Nephron (organoid): ENCODE results near the gene GPN1.

Experiments used
- H3K27ac Mint-ChIP-seq, 3 experiments: 2 replicates each; pipeline ENCODE4 v1.8.0; 2020; ENCODE audit warnings: mixed read lengths in 3 of 3, mild to moderate bottlenecking in 2 of 3, moderate library complexity in 1 of 3
- H3K27me3 Mint-ChIP-seq: 2 replicates; pipeline ENCODE4 v1.8.0; 2021; ENCODE audit warnings: low read depth, mild to moderate bottlenecking, moderate library complexity, mixed read lengths
- H3K36me3 Mint-ChIP-seq: 2 replicates; pipeline ENCODE4 v1.8.0; 2020; ENCODE audit warnings: low read depth, mixed read lengths
- H3K4me1 Mint-ChIP-seq: 2 replicates; pipeline ENCODE4 v1.8.0; 2020; ENCODE audit warnings: mixed read lengths
- H3K4me3 Mint-ChIP-seq, 3 experiments: 2 replicates each; pipeline ENCODE4 v1.8.0; 2020; ENCODE audit warnings: mild to moderate bottlenecking in 3 of 3, mixed read lengths in 3 of 3, moderate library complexity in 2 of 3
- H3K9me3 Mint-ChIP-seq: 2 replicates; pipeline ENCODE4 v1.8.0; 2020; ENCODE audit warnings: mixed read lengths
- CTCF ChIP-seq, 3 experiments: fragments of 200-600 bp; sonication (generic); IDR thresholded peaks; one replicate each; pipeline ENCODE4 v1.5.0; 2021; ENCODE audit warnings: antibody characterized with exemption in 3 of 3; ENCODE audit not compliant: unreplicated experiment in 3 of 3

The GPN1 gene

DNA sequence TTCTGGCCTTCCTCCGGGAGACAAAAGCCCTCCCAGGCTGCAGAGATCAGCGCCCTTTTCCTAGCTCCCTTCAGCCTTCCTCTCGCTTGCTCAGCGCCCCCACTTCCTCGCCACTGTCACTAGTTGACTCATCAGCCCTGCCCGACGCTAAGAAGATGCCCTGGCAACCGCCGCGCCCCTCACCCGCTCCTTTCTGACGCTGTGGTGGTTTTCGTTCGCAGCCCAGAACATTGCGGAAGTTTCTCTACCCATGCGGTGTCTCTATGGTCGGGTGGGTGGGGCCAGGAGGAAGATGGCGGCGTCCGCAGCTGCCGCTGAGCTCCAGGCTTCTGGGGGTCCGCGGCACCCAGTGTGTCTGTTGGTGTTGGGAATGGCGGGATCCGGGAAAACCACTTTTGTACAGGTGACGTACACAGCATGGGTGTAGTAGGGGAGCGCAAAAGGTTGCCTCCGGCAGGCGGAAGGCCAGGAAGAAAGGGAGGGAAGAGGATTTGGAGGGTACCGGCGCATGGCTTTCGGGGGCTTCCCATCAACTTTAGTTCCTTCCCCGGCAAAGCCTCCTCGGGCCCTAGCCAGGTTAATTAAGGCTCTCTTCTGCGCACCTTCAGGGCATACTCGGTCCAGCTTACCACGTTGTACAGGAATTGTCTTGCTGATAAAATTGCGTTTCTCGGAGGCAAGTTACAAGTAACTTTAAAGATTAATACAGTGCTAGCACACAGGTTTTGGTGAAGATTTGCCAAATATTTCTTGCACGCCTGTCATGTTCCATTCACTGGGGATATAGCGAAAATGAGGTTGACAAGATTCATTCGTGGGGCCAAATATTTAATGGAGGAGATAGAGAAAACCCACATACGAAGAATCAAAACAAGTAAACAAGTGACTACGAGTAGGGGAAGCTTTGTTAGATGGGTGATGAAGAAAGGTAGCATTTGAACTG is at the start of gene GPN1, which contains the start of gene CCDC121:
TSS of gene GPN1 (plus strand) at position 284 of the 943 bp plus-strand sequence. CDS start at position 293, 9 bp downstream.
TSS of gene CCDC121 (minus strand) at position 246 of the 943 bp plus-strand sequence. CDS start 1,213 bp downstream, outside the sequence.
- Mint-ChIP-seq H3K4me3 (no peak within 1 kb of the TSS), H3K36me3 (peaks cover 39% of the 10 kb centered on the region), H3K27me3 (no peaks in the 10 kb centered on the region), H3K4me1 (peaks cover 8% of the 10 kb centered on the region), H3K27ac (peak within 1 kb of the TSS in 1 of 3 experiments; percentile 40), H3K9me3 (no peaks in the 10 kb centered on the region)
- TF ChIP-seq CTCF (IDR thresholded peaks at IDR 0.05; ENCODE audit: unreplicated experiment in 3 of 3), result no peak

- TF ChIP-seq CTCF (IDR thresholded peaks at IDR 0.05; ENCODE audit: unreplicated experiment in 3 of 3), result no peak
- peaks cover 57% of the 10 kb centered on the region for H3K36me3 Mint-ChIP-seq
- no peak overlapping the region for H3K27ac Mint-ChIP-seq
- peaks cover 24% of the 10 kb centered on the region for H3K4me1 Mint-ChIP-seq
- H3K9me3 Mint-ChIP-seq, result peaks cover 66% of the 10 kb centered on the region
- H3K27me3 Mint-ChIP-seq, result no peaks in the 10 kb centered on the region
- peak overlapping the region; percentile 98 to 100 (median 99) for H3K4me3 Mint-ChIP-seq
Measured at GRCh38 chr2:27581417-27582128, 47.3 kb upstream of the GPN1 start.

- Mint-ChIP-seq H3K27me3 (no peaks in the 10 kb centered on the region), H3K27ac (peak overlapping the region; percentile 76 to 92 (median 91)), H3K9me3 (peaks cover 67% of the 10 kb centered on the region), H3K4me3 (peak overlapping the region; percentile 98 to 100 (median 99)), H3K36me3 (peaks cover 61% of the 10 kb centered on the region), H3K4me1 (peaks cover 24% of the 10 kb centered on the region)
- TF ChIP-seq CTCF (IDR thresholded peaks at IDR 0.05; ENCODE audit: unreplicated experiment in 3 of 3), result no peak
Measured at GRCh38 chr2:27582129-27582694, 46.6 kb upstream of the GPN1 start.

DNA sequence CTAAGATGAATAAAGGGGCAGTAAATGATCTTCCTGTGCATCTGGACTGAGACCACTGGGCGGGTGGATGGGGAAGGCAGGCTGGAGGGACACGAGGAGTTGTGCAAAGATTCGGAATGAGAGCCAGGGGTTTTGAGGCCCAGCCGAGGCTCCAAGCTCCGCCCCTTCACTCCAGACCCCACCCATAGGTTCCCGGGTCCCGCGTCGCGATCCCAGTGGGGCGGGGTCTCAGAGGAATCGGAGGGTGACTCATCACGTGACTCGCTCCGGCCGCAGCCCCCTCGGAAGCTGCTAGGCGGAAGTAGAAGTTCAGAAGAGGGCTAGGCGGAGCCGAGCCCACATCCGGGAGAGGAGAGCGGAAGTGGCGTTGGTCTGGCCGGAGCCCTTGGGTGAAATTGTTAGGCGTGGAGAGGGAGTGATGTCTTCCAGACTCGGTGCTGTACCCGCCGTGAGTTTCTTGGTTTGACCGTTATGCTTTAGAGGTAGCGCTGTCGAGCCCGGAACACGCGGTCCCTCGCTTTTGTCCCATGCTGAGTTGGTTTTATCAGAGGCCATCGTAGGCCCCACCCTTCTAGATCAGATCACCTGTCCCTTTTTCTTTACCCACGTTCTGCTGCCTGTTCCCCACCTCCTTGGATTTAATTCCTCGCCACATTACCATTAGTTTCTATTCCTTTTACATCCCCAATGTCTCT is 46.0 kb upstream of the GPN1 start, which contains the start of gene ZNF512:
TSS of gene ZNF512 (plus strand) at position 348 of the 695 bp plus-strand sequence. CDS start at position 419, 71 bp downstream.
- peaks cover 24% of the 10 kb centered on the region for H3K4me1 Mint-ChIP-seq
- peak within 1 kb of the TSS; percentile 98 to 100 (median 99) for H3K4me3 Mint-ChIP-seq
- no peaks in the 10 kb centered on the region for H3K27me3 Mint-ChIP-seq
- no peak for TF ChIP-seq CTCF (IDR thresholded peaks at IDR 0.05; ENCODE audit: unreplicated experiment in 3 of 3)
- H3K36me3 Mint-ChIP-seq, result peaks cover 60% of the 10 kb centered on the region
- peak within 1 kb of the TSS; percentile 76 to 92 (median 91) for H3K27ac Mint-ChIP-seq
- peaks cover 62% of the 10 kb centered on the region for H3K9me3 Mint-ChIP-seq

DNA sequence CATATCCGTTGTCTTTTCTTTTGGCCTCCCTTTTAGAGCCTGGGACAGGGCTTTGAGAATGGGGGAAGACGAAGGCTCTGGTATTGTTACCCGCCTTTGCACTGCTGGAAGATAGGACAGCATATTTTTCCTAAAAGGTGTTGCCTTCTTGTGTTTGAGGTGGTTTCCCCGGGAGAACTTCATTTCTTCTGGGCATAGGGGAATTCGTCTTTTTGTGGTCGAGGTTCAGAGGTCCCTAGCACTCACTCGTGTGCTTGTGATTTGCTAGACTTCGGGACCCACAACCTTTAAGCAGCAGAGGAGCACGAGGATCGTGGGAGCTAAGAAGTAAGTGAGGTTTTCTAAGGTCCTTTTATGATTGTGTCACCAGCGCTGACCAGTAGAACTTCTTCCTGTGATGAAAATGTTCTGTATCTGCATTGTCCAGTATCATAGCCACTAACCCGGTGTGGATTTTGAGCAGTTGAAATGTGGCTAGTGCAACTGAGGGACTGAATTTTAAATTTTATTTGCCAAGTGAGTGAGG is 45.4 kb upstream of the GPN1 start:
- peaks cover 24% of the 10 kb centered on the region for H3K4me1 Mint-ChIP-seq
- H3K36me3 Mint-ChIP-seq, result peaks cover 65% of the 10 kb centered on the region
- H3K27ac Mint-ChIP-seq, result peak overlapping the region; percentile 76 to 92 (median 91)
- peaks cover 65% of the 10 kb centered on the region for H3K9me3 Mint-ChIP-seq
- H3K27me3 Mint-ChIP-seq, result no peaks in the 10 kb centered on the region
- H3K4me3 Mint-ChIP-seq, result peak overlapping the region; percentile 98 to 100 (median 99)
- no peak for TF ChIP-seq CTCF (IDR thresholded peaks at IDR 0.05; ENCODE audit: unreplicated experiment in 3 of 3)
